Measurements from ENCODE around the gene CSTF3.
"Not testable (repeated sequence)": the region's sequence is repeated elsewhere in the genome, so short reads cannot be mapped to it uniquely, and the experiment has no call there.

DNA sequence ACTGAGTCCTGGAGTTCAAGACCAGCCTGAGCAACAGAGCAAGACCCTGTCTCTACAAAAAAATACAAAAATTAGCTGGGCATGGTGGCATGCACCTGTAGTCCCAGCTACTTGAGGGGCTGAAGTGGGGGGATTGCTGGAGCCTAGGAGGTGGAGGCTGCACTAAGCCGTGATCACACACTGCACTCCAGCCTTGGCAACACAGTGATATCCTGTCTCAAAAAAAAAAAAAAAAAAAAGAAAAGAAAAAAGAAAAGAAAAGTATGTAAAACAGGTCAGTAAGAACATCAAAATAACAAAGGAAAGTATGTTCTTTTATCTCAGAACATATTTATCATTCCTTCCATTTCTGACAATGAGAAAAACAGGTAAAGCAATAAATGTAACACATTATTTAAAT lies 38.6 kb downstream of the CSTF3 start:
- TF ChIP-seq, protein P1, sequence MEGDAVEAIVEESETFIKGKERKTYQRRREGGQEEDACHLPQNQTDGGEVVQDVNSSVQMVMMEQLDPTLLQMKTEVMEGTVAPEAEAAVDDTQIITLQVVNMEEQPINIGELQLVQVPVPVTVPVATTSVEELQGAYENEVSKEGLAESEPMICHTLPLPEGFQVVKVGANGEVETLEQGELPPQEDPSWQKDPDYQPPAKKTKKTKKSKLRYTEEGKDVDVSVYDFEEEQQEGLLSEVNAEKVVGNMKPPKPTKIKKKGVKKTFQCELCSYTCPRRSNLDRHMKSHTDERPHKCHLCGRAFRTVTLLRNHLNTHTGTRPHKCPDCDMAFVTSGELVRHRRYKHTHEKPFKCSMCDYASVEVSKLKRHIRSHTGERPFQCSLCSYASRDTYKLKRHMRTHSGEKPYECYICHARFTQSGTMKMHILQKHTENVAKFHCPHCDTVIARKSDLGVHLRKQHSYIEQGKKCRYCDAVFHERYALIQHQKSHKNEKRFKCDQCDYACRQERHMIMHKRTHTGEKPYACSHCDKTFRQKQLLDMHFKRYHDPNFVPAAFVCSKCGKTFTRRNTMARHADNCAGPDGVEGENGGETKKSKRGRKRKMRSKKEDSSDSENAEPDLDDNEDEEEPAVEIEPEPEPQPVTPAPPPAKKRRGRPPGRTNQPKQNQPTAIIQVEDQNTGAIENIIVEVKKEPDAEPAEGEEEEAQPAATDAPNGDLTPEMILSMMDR (IDR thresholded peaks at IDR 0.05), result not testable (repeated sequence)
- TF ChIP-seq POLR2A (IDR thresholded peaks at IDR 0.05), result not testable (repeated sequence)
